ENCODE results near the gene KLHDC9. TPM values are rescaled to one million over a fixed set of nuclear protein-coding genes. Genes with fewer than 3 reads are reported as not detected.

KLHDC9 gene
- total and polyA plus RNA-seq, 9 of the 15 experiments (the other 6 are each of a cell fraction or from before 2014, with no cell fraction given), result not detected

- TF ChIP-seq TSC22D4 (tag; IDR thresholded peaks at IDR 0.05) (0 out of 2 replicates have a peak, but pooled peaks have one; percentile 18), SP2 (IDR thresholded peaks at IDR 0.05; ENCODE audit: extremely low read depth, low read depth, low read length, poor library complexity, severe bottlenecking) (no peak), NR2F6 (CRISPR knock-in tag; IDR thresholded peaks at IDR 0.05) (no peak), HNRNPK (IDR thresholded peaks at IDR 0.05; ENCODE audit: low read depth, low read length, poor library complexity, severe bottlenecking) (no peak), PATZ1 (CRISPR knock-in tag; IDR thresholded peaks at IDR 0.05; ENCODE audit: borderline replicate concordance) (no peak), NR0B1 (IDR thresholded peaks at IDR 0.05; ENCODE audit: partially characterized antibody) (no peak), FOXK2 (conservative IDR thresholded peaks at IDR 0.05 in 1 of 2, IDR thresholded peaks at IDR 0.05 in 1 of 2; ENCODE audit: low read depth in 2 of 2) (peak in 1 of 2 experiments; percentile 55; a peak in 1 of 4 replicates), YY1 (IDR thresholded peaks at IDR 0.05; ENCODE audit: borderline replicate concordance in 1 of 3, control insufficient read depth in 1 of 3, extremely low read depth in 1 of 3, insufficient read depth in 3 of 3, insufficient read length in 1 of 3, insufficient replicate concordance in 2 of 3, low read depth in 1 of 3, low read length in 2 of 3) (no peak), TCF15 (CRISPR knock-in tag; IDR thresholded peaks at IDR 0.05) (no peak), ZEB2 (IDR thresholded peaks at IDR 0.05) (0 out of 2 replicates have a peak, but pooled peaks have one; percentile 59), HMBOX1 (IDR thresholded peaks at IDR 0.05) (no peak)
Measured at GRCh38 chr1:161131523-161132409, 33.6 kb downstream of the KLHDC9 start (continued).

All from K562 (cell line).